GM19397 (cell line): ENCODE measurements around the gene HSPB6.
"Not testable (repeated sequence)": the region's sequence is repeated elsewhere in the genome, so short reads cannot be mapped to it uniquely, and the experiment has no call there.

Experiments
- ATAC-seq: cut with Tn5 transposase; IDR thresholded peaks from one replicate; pipeline ENCODE4 v1.9.1; 2021; ENCODE audit warnings: mild to moderate bottlenecking, moderate library complexity; ENCODE audit not compliant: unreplicated experiment

HSPB6 gene

GRCh38 chr19:35756377-35757230 lies at the start of gene HSPB6:
TSS of gene HSPB6 (minus strand) at chr19:35757029. CDS start at chr19:35757008, 21 bp downstream.
- no peak for ATAC-seq

- ATAC-seq = no peak
Observed at GRCh38 chr19:35806597-35806996, 49.8 kb upstream of the HSPB6 start.

GRCh38 chr19:35805526-35806102 lies 48.8 kb upstream of the HSPB6 start:
- no peak for ATAC-seq

GRCh38 chr19:35801828-35802227 lies 45.0 kb upstream of the HSPB6 start:
- no peak for ATAC-seq

GRCh38 chr19:35797663-35798062 lies 40.8 kb upstream of the HSPB6 start:
- no peak for ATAC-seq

- ATAC-seq = no peak
Observed at GRCh38 chr19:35796645-35797542, 40.1 kb upstream of the HSPB6 start.

GRCh38 chr19:35795564-35795963 lies 38.7 kb upstream of the HSPB6 start:
- ATAC-seq = not testable (repeated sequence)

GRCh38 chr19:35793381-35794165 lies 36.7 kb upstream of the HSPB6 start:
- ATAC-seq = no peak

- no peak for ATAC-seq
Observed at GRCh38 chr19:35792888-35793287, 36.1 kb upstream of the HSPB6 start.

GRCh38 chr19:35792312-35792711 lies 35.5 kb upstream of the HSPB6 start:
- ATAC-seq = no peak

- no peak for ATAC-seq
Observed at GRCh38 chr19:35791814-35792279, 35.0 kb upstream of the HSPB6 start.

- ATAC-seq = no peak
Observed at GRCh38 chr19:35790981-35791813, 34.4 kb upstream of the HSPB6 start.

GRCh38 chr19:35789978-35790944 lies 33.4 kb upstream of the HSPB6 start:
- no peak for ATAC-seq

- no peak for ATAC-seq
Observed at GRCh38 chr19:35789195-35789977, 32.6 kb upstream of the HSPB6 start.

GRCh38 chr19:35788205-35788960 lies 31.6 kb upstream of the HSPB6 start:
- no peak for ATAC-seq

- no peak for ATAC-seq
Observed at GRCh38 chr19:35787227-35787799, 30.5 kb upstream of the HSPB6 start.
